Right lobe of liver (tissue), 6 donors: ENCODE measurements around the gene MAPRE2. TPM values are rescaled to one million over a fixed set of nuclear protein-coding genes. Genes with fewer than 3 reads are reported as not detected.

Experiments
- ATAC-seq, 4 donors: fragments of 200-7000 bp; cut with Tn5 transposase; one replicate each; pipeline ENCODE4 v1.9.1; 2020; ENCODE audit warnings: mild to moderate bottlenecking in 4 of 4, moderate library complexity in 4 of 4
- DNase-seq, 3 donors: peaks; one replicate each; pipeline ENCODE4 v3.0.0-alpha.2; 2020
- H3K27ac ChIP-seq, 3 donors: fragments of 200-600 bp; one replicate each; pipeline ENCODE4 v1.8.0; 2022
- H3K27me3 ChIP-seq, 2 donors: fragments of 200-600 bp; one replicate each; pipeline ENCODE4 v1.8.0; 2022
- H3K36me3 ChIP-seq, 4 donors: fragments of 200-600 bp; sonication (generic) in 1 of 4; one replicate each; pipeline versions ENCODE4 v1.5.1 to v1.8.0; 2017 to 2022; ENCODE audit warnings: control low read depth in 1 of 4
- H3K4me1 ChIP-seq, 4 donors: fragments of 200-600 bp; sonication (generic) in 1 of 4; one replicate each; pipeline versions ENCODE4 v1.5.1 to v1.8.0; 2017 to 2022; ENCODE audit warnings: control low read depth in 1 of 4
- H3K4me3 ChIP-seq, 3 donors: fragments of 200-600 bp; one replicate each; pipeline ENCODE4 v1.8.0; 2022
- H3K9me3 ChIP-seq, 4 donors: fragments of 200-600 bp; sonication (generic) in 1 of 4; one replicate each; pipeline versions ENCODE4 v1.5.1 to v1.8.0; 2017 to 2022; ENCODE audit warnings: control low read depth in 1 of 4
- POLR2A ChIP-seq: fragments of 450-650 bp; IDR thresholded peaks from one replicate; pipeline ENCODE4 v1.6.1; 2017; ENCODE audit warnings: antibody characterized with exemption, mild to moderate bottlenecking
- WGBS: methylation state at CpG from one replicate; pipeline ENCODE4 v1.1.6; 2018; ENCODE audit warnings: low coverage, low lambda C conversion rate; ENCODE audit not compliant: insufficient coverage; ENCODE audit errors: missing lambda C conversion rate; 5-methylcytosine and 5-hydroxymethylcytosine counted together
- intact Hi-C, 2 donors: fragments of 100-400 bp; cut with DNase I; formaldehyde crosslinking; loops; one replicate each; pipeline versions ENCODE4 v1.11.2 to v1.14.1; 2022
- total RNA-seq, 6 experiments: library from RNA; depleted of rRNA in 2 of 6; stranded (reverse); fragments of >200 nt in 2 of 6; fragmentation: NEBNext Ultra II Directional in 3 of 6; extraction: Animal tissue kit (Norgen Biotek cat#: 25700) in 3 of 6; gene quantifications; one replicate each; pipeline versions ENCODE4 v1.1.0 to v1.2.4, GENCODE V29; 2016 to 2023
- TF ChIP-seq, protein P1 (sequence below), 4 donors: fragments of 200-600 bp in 3 of 4; fragments of 450-650 bp in 1 of 4; IDR thresholded peaks; one replicate each; pipeline versions ENCODE4 v1.5.1 to v1.8.0; 2016 to 2022; ENCODE audit warnings: antibody characterized with exemption in 4 of 4, mild to moderate bottlenecking in 2 of 4
- donor health status: DM: no; HTN: yes; CAD: no.
- donor health status: DM: no; HTN: no; CAD: no.
- donor health status: DM: no; HTN: no; CAD: no.
- donor health status: DM: no; HTN: yes; CAD: no.
- donor health status: DM: no; HTN: yes; CAD: no.

The MAPRE2 gene
- total RNA-seq, 6 experiments from 2014 or later, result 17.0 to 25.9 (median 21.5) TPM

DNA sequence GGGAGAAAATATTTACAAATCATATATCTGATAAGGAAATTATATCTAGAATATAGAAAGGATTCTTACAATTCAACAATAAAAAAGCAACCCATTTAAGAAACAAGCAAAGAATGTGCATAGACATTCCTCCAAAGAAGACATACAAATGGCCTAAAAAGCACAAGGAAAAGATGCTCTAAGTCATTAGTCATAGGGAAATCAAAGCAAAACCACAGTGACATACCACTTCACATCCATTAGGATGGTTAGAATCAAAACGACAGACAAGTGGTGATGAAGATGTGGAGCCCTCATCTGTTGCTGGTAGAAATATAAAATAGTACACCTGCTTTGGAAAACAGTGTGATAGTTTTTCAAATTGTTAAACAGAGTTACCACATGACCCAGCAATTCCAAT is 48.2 kb downstream of the MAPRE2 start:
- ATAC-seq, result no peak
- Histone ChIP-seq H3K27me3 (no peaks in the 10 kb centered on the region), H3K9me3 (no peaks in the 10 kb centered on the region), H3K27ac (no peak overlapping the region), H3K36me3 (no peaks in the 10 kb centered on the region), H3K4me1 (peaks cover 0 to 18% (median 5%) of the 10 kb centered on the region in 4 donors), H3K4me3 (no peak overlapping the region)
- TF ChIP-seq POLR2A, result no peak
- TF ChIP-seq, protein P1, sequence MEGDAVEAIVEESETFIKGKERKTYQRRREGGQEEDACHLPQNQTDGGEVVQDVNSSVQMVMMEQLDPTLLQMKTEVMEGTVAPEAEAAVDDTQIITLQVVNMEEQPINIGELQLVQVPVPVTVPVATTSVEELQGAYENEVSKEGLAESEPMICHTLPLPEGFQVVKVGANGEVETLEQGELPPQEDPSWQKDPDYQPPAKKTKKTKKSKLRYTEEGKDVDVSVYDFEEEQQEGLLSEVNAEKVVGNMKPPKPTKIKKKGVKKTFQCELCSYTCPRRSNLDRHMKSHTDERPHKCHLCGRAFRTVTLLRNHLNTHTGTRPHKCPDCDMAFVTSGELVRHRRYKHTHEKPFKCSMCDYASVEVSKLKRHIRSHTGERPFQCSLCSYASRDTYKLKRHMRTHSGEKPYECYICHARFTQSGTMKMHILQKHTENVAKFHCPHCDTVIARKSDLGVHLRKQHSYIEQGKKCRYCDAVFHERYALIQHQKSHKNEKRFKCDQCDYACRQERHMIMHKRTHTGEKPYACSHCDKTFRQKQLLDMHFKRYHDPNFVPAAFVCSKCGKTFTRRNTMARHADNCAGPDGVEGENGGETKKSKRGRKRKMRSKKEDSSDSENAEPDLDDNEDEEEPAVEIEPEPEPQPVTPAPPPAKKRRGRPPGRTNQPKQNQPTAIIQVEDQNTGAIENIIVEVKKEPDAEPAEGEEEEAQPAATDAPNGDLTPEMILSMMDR (IDR thresholded peaks at IDR 0.05), result no peak
- no peak for DNase-seq
- intact Hi-C loops, result no loop called here
- 82% methylated on average over 1 of the region's 1 CpG for WGBS

DNA sequence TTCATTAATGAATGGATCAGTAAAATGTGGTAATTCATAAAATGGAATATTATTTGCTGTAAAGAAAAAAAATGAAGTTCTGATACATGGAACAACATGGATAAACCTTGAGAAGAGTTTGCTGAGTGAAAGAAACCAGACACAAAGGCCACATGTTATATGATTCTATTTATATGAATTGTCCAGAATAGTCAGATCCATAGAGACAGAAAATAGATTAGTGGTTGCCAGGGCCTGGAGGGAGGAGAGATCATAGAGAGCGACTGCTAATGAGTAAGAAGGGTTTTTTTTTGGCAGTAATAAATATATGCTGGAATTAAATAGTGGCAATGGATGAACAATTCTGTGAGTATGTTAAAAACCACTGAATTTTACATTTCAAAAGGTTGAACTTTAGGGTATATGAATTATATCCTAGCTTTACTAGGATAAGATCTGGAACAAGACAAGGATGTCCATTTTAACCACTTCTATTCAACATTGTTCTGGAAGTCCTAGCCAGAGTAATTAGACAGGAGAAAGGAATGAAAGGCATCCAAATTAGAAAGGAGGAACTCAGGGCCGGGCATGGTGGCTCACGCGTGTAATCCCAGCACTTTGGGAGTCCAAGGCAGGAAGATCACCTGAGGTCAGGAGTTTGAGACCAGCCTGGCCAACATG is 48.8 kb downstream of the MAPRE2 start:
- DNase-seq (no peak), ATAC-seq (no peak)
- 90% methylated on average over 2 of the region's 4 CpGs for WGBS
- Histone ChIP-seq H3K9me3 (no peaks in the 10 kb centered on the region), H3K4me1 (peaks cover 0 to 12% (median 3%) of the 10 kb centered on the region in 4 donors), H3K27ac (peak overlapping the region in 1 of 3 donors; percentile 16), H3K4me3 (no peak overlapping the region), H3K36me3 (no peaks in the 10 kb centered on the region), H3K27me3 (no peaks in the 10 kb centered on the region)
- TF ChIP-seq, protein P1 (IDR thresholded peaks at IDR 0.05), result no peak
- TF ChIP-seq POLR2A, result no peak
- intact Hi-C loops, result no loop called here

DNA sequence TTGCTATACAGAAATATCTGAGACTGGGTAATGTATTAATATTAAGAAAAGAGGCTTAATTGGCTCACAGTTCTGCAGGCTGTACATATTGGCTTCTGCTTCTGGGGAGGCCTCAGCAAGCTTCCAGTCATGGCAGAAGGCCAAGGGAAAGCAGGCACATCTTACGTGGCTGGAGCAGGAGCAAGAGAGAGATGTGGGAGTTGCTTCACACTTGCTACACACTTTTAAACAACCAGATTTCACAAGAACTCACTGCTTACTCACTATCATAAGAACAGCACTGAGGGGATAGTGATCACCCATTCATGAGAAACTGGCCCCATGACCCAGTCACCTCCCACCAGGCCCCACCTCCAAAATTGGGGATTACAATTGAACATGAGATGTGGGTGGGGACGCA is 50.6 kb downstream of the MAPRE2 start:
- H3K27me3 ChIP-seq, result no peaks in the 10 kb centered on the region
- no peaks in the 10 kb centered on the region for H3K9me3 ChIP-seq
- intact Hi-C loops, result no loop called here
- H3K4me1 ChIP-seq, result no peaks in the 10 kb centered on the region
- H3K36me3 ChIP-seq, result no peaks in the 10 kb centered on the region
- ATAC-seq (peak in 2 of 4 donors; percentile 40 to 44), DNase-seq (no peak)
- WGBS, result 54% methylated on average over 2 of the region's 2 CpGs
- TF ChIP-seq, protein P1 (IDR thresholded peaks at IDR 0.05), result no peak
- no peak for TF ChIP-seq POLR2A
- no peak overlapping the region for H3K4me3 ChIP-seq
- no peak overlapping the region for H3K27ac ChIP-seq

GRCh38 chr18:35095983-35096676 is 54.9 kb downstream of the MAPRE2 start:
- TF ChIP-seq POLR2A, result no peak
- TF ChIP-seq, protein P1 (IDR thresholded peaks at IDR 0.05), result no peak
- intact Hi-C loops, result no loop called here
- Histone ChIP-seq H3K27me3 (no peaks in the 10 kb centered on the region), H3K27ac (no peak overlapping the region), H3K36me3 (peaks cover 0 to 2% (median 0%) of the 10 kb centered on the region in 4 donors), H3K4me1 (no peaks in the 10 kb centered on the region), H3K4me3 (no peak overlapping the region), H3K9me3 (no peaks in the 10 kb centered on the region)
- no peak for ATAC-seq
- WGBS, result 93% methylated on average over 1 of the region's 1 CpG
- DNase-seq, result no peak
